HCT116 (cell line): Measurements from ENCODE around the gene PDE2A. TPM values are rescaled to one million over a fixed set of nuclear protein-coding genes. Genes with fewer than 3 reads are reported as not detected.

ENCODE experiments used
- ATAC-seq: fragments of 200-7000 bp; cut with Tn5 transposase; 2 replicates; pipeline ENCODE4 v1.9.1; 2020; ENCODE audit warnings: mild to moderate bottlenecking, moderate library complexity
- BruUV-seq: library from RNA; stranded (reverse); fragments of 400-500 nt; replicated peaks from 2 replicates; lab custom pipeline; 2021; lab: Mats Ljungman, UMichigan
- CTCF ChIA-PET: fragments of 300-600 bp; sonication (Branson Sonifier 250); formaldehyde crosslinking; loops from one replicate; lab custom pipeline; 2021; ENCODE audit warnings: antibody characterized with exemption; lab: Charles Lee
- POLR2A ChIA-PET: fragments of 300-600, 350-600 bp; sonication (Branson Sonifier 250); formaldehyde crosslinking; loops from one replicate; lab custom pipeline; 2021; ENCODE audit warnings: antibody characterized with exemption; lab: Charles Lee
- RAD21 ChIA-PET, 2 experiments: fragments of 300-600 bp; sonication (Branson Sonifier 250); formaldehyde crosslinking; loops; one replicate each; lab custom pipeline; 2023; ENCODE audit warnings: low total read pairs in 2 of 2; ENCODE audit not compliant: uncharacterized antibody in 2 of 2, unreplicated experiment in 2 of 2, low non-redundant PET in 1 of 2; lab: Charles Lee
- DNase-seq: peaks from one replicate; pipeline ENCODE4 v3.0.0-alpha.2; 2010; ENCODE audit warnings: low read depth, low spot score
- H2AFZ ChIP-seq: fragments of 200-600 bp; shearing (Covaris generic), sonication (generic); 2 replicates; pipeline ENCODE4 v1.6.1; 2017; ENCODE audit warnings: low read depth, mixed run types, mixed read lengths, antibody characterized with exemption, low read length; ENCODE audit not compliant: poor library complexity, severe bottlenecking
- H3K27ac ChIP-seq: 2 replicates; pipeline ENCODE4 v1.5.1; 2012; ENCODE audit warnings: low read depth, low read length
- H3K27me3 ChIP-seq: fragments of 200-600 bp; sonication (generic); 2 replicates; pipeline ENCODE4 v1.6.1; 2016; ENCODE audit warnings: mixed run types, low read length, mixed read lengths; ENCODE audit not compliant: insufficient read depth
- H3K36me3 ChIP-seq, 2 experiments: fragments of 200-500 bp in 1 of 2; fragments of 200-600 bp in 1 of 2; sonication (Bioruptor generic) in 1 of 2; sonication (generic) in 1 of 2; 2 replicates each; pipeline versions ENCODE4 v1.5.1 to v1.6.1; 2014 to 2016; ENCODE audit warnings: low read length in 2 of 2, inconsistent platforms in 1 of 2, mixed read lengths in 1 of 2, mixed run types in 1 of 2; ENCODE audit not compliant: insufficient read depth in 2 of 2, control insufficient read depth in 1 of 2
- H3K4me1 ChIP-seq, 2 experiments: fragments of 200-600 bp in 1 of 2; sonication (generic) in 1 of 2; 2 replicates each; pipeline versions ENCODE4 v1.5.1 to v1.6.1; 2012 to 2017; ENCODE audit warnings: low read length in 2 of 2, inconsistent platforms in 1 of 2, mild to moderate bottlenecking in 1 of 2, mixed read lengths in 1 of 2, mixed run types in 1 of 2, moderate library complexity in 1 of 2; ENCODE audit not compliant: insufficient read depth in 2 of 2, control insufficient read depth in 1 of 2
- H3K4me2 ChIP-seq: fragments of 200-600 bp; sonication (generic); 2 replicates; pipeline ENCODE4 v1.6.1; 2017; ENCODE audit warnings: mixed run types, low read length, mixed read lengths
- H3K4me3 ChIP-seq, 2 experiments: fragments of 200-600 bp in 1 of 2; sonication (generic) in 1 of 2; replicated peaks in 1 of 2; 2 replicates each; pipeline ENCODE4 v1.5.1; 2011 to 2016; ENCODE audit warnings: low read length in 2 of 2, control low read depth in 1 of 2, low read depth in 1 of 2, mild to moderate bottlenecking in 1 of 2, mixed read lengths in 1 of 2, mixed run types in 1 of 2
- H3K79me2 ChIP-seq: fragments of 200-600 bp; sonication (generic); 2 replicates; pipeline ENCODE4 v1.6.1; 2017; ENCODE audit warnings: mild to moderate bottlenecking, mixed run types, low read length, moderate library complexity, mixed read lengths; ENCODE audit not compliant: insufficient read depth
- H3K9ac ChIP-seq: fragments of 200-600 bp; sonication (generic); 2 replicates; pipeline ENCODE4 v1.6.1; 2016; ENCODE audit warnings: low read length, mixed read lengths
- H3K9me2 ChIP-seq: fragments of 200-600 bp; sonication (generic), shearing (Covaris generic); 2 replicates; pipeline ENCODE4 v1.6.1; 2017; ENCODE audit warnings: mixed run types, mild to moderate bottlenecking, moderate library complexity; ENCODE audit not compliant: insufficient read depth
- H3K9me3 ChIP-seq, 2 experiments: fragments of 200-500 bp in 1 of 2; fragments of 200-600 bp in 1 of 2; sonication (Bioruptor generic) in 1 of 2; sonication (generic) in 1 of 2; 2 replicates each; pipeline ENCODE4 v1.6.1; 2014 to 2017; ENCODE audit warnings: low read length in 2 of 2, mixed read lengths in 2 of 2, inconsistent platforms in 1 of 2, low read depth in 1 of 2, mild to moderate bottlenecking in 1 of 2, mixed run types in 1 of 2, moderate library complexity in 1 of 2; ENCODE audit not compliant: control insufficient read depth in 1 of 2, insufficient read depth in 1 of 2
- H4K20me1 ChIP-seq: fragments of 200-600 bp; sonication (generic), shearing (Covaris generic); 2 replicates; pipeline ENCODE4 v1.6.1; 2017; ENCODE audit warnings: mixed run types, mild to moderate bottlenecking, moderate library complexity; ENCODE audit not compliant: insufficient read depth
- ATF3 ChIP-seq: IDR thresholded peaks from 2 replicates; pipeline ENCODE4 v1.6.1; 2012
- CBX3 ChIP-seq: IDR thresholded peaks from 2 replicates; pipeline ENCODE4 v1.6.1; 2012; ENCODE audit warnings: low read depth
- CEBPB ChIP-seq: IDR thresholded peaks from 2 replicates; pipeline ENCODE4 v1.6.1; 2012; ENCODE audit warnings: low read depth
- CTCF ChIP-seq, 3 experiments: fragments of 200-600 bp in 1 of 3; sonication (generic) in 1 of 3; IDR thresholded peaks in 2 of 3; conservative IDR thresholded peaks in 1 of 3; 2 replicates each; pipeline ENCODE4 v1.5.1; 2012 to 2017; ENCODE audit warnings: low read depth in 2 of 3, low read length in 2 of 3, antibody characterized with exemption in 1 of 3, borderline replicate concordance in 1 of 3, control low read depth in 1 of 3, mild to moderate bottlenecking in 1 of 3, mixed read lengths in 1 of 3, mixed run types in 1 of 3, moderate library complexity in 1 of 3; ENCODE audit not compliant: insufficient read depth in 1 of 3
- EZH2 ChIP-seq: fragments of 200-600 bp; sonication (generic); IDR thresholded peaks from 2 replicates; pipeline ENCODE4 v1.6.1; 2017; ENCODE audit warnings: antibody characterized with exemption, mixed run types
- EZH2phosphoT487 ChIP-seq: fragments of 200-600 bp; IDR thresholded peaks from 2 replicates; pipeline ENCODE4 v1.6.1; 2018; ENCODE audit warnings: antibody characterized with exemption, borderline replicate concordance
- FOSL1 ChIP-seq: IDR thresholded peaks from 2 replicates; pipeline ENCODE4 v1.6.1; 2012; ENCODE audit warnings: low read depth
- JUND ChIP-seq: IDR thresholded peaks from 2 replicates; pipeline ENCODE4 v1.6.1; 2012
- MAX ChIP-seq: IDR thresholded peaks from 2 replicates; pipeline ENCODE4 v1.6.1; 2012
- POLR2A ChIP-seq: IDR thresholded peaks from 2 replicates; pipeline ENCODE4 v1.7.0; 2011; ENCODE audit warnings: borderline replicate concordance; ENCODE audit not compliant: insufficient read depth, insufficient read length; ENCODE audit errors: extremely low read depth
- POLR2AphosphoS5 ChIP-seq: IDR thresholded peaks from 2 replicates; pipeline ENCODE4 v1.6.1; 2011; ENCODE audit warnings: mild to moderate bottlenecking, low read depth, low read length, moderate library complexity
- RAD21 ChIP-seq: IDR thresholded peaks from 2 replicates; pipeline ENCODE4 v1.6.1; 2012; ENCODE audit warnings: low read depth, mild to moderate bottlenecking
- SP1 ChIP-seq: IDR thresholded peaks from 2 replicates; pipeline ENCODE4 v1.6.1; 2012; ENCODE audit warnings: low read depth
- SRF ChIP-seq: IDR thresholded peaks from 2 replicates; pipeline ENCODE4 v1.6.1; 2012; ENCODE audit warnings: low read depth
- TCF7L2 ChIP-seq: IDR thresholded peaks from 2 replicates; pipeline ENCODE4 v1.7.0; 2011; ENCODE audit warnings: borderline replicate concordance, inconsistent platforms; ENCODE audit not compliant: insufficient read depth, insufficient read length; ENCODE audit errors: extremely low read depth
- ZFX ChIP-seq: fragments of 450-650 bp; IDR thresholded peaks from 2 replicates; pipeline ENCODE4 v1.6.1; 2017
- intact Hi-C: fragments of 100-400 bp; cut with micrococcal nuclease; formaldehyde crosslinking; loops from 2 replicates; pipeline ENCODE4 v1.10.0; 2022
- total RNA-seq: library from RNA; stranded (reverse); gene quantifications from one replicate; pipeline ENCODE4 v1.2.1, GENCODE V29; 2021; ENCODE audit not compliant: unreplicated experiment
- TF ChIP-seq, protein P1 (sequence below): IDR thresholded peaks from 2 replicates; pipeline ENCODE4 v1.6.1; 2012; ENCODE audit warnings: low read depth

The PDE2A gene
- total RNA-seq, 1 experiment from 2014 or later, result 7.6 TPM

DNA sequence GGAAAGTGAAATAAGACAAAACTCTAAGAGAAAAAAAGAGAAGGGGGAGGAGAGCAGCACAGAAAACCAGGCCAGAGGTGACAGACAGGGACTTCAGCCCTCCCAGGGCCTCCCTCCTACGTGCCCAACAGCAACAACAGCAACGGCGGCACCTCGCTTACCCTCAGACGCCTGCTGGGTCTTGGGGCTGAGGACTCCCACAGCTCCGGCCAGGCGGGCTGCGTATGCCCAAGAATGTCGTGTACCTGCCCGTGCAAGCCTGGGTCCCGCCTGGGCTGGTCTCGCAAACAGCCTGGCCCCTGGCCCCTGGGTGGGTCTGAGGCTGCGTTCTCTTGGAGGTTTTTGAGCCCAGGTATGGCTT lies 47.4 kb upstream of the PDE2A start (continued):
- TF ChIP-seq, protein P1, sequence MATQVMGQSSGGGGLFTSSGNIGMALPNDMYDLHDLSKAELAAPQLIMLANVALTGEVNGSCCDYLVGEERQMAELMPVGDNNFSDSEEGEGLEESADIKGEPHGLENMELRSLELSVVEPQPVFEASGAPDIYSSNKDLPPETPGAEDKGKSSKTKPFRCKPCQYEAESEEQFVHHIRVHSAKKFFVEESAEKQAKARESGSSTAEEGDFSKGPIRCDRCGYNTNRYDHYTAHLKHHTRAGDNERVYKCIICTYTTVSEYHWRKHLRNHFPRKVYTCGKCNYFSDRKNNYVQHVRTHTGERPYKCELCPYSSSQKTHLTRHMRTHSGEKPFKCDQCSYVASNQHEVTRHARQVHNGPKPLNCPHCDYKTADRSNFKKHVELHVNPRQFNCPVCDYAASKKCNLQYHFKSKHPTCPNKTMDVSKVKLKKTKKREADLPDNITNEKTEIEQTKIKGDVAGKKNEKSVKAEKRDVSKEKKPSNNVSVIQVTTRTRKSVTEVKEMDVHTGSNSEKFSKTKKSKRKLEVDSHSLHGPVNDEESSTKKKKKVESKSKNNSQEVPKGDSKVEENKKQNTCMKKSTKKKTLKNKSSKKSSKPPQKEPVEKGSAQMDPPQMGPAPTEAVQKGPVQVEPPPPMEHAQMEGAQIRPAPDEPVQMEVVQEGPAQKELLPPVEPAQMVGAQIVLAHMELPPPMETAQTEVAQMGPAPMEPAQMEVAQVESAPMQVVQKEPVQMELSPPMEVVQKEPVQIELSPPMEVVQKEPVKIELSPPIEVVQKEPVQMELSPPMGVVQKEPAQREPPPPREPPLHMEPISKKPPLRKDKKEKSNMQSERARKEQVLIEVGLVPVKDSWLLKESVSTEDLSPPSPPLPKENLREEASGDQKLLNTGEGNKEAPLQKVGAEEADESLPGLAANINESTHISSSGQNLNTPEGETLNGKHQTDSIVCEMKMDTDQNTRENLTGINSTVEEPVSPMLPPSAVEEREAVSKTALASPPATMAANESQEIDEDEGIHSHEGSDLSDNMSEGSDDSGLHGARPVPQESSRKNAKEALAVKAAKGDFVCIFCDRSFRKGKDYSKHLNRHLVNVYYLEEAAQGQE, result no peak
- TF ChIP-seq CEBPB, result no peak

- intact Hi-C loops, result no loop called here
- ChIA-PET RAD21 (no interaction called here), POLR2A (interaction anchor here (1.7 kb wide), 1 partner anchor 29 kb away, joined by 3 read pairs; no protein-coding TSS in a partner anchor), CTCF (no interaction called here)
- H2AFZ ChIP-seq, result no peak overlapping the region
- no TSS peak for BruUV-seq
- H3K4me2 ChIP-seq, result peak overlapping the region; percentile 94
- no peaks in the 10 kb centered on the region; a peak in 1 of 4 replicates for H3K36me3 ChIP-seq
- no peaks in the 10 kb centered on the region for H3K9me3 ChIP-seq
- peak overlapping the region; percentile 71 for H3K27ac ChIP-seq
- peaks cover 8 to 21% of the 10 kb centered on the region in 2 experiments for H3K4me1 ChIP-seq
- H3K9ac ChIP-seq, result peak overlapping the region; percentile 69
- DNase-seq (no peak), ATAC-seq (no peak)
- peak overlapping the region; percentile 57 to 64 for H3K4me3 ChIP-seq
- no peaks in the 10 kb centered on the region for H3K27me3 ChIP-seq
- no peaks in the 10 kb centered on the region for H4K20me1 ChIP-seq
- no peaks in the 10 kb centered on the region for H3K9me2 ChIP-seq
- peaks cover 25% of the 10 kb centered on the region for H3K79me2 ChIP-seq
- no peak for TF ChIP-seq SP1
- TF ChIP-seq ATF3, result no peak
- TF ChIP-seq ZFX, result no peak
- TF ChIP-seq, protein P1, result no peak
- no peak for TF ChIP-seq CEBPB
- TF ChIP-seq SRF, result no peak
- no peak for TF ChIP-seq TCF7L2
- TF ChIP-seq JUND, result no peak
- TF ChIP-seq CBX3, result no peak
- TF ChIP-seq MAX, result no peak
- no peak for TF ChIP-seq EZH2
- no peak for TF ChIP-seq POLR2AphosphoS5
- no peak for TF ChIP-seq FOSL1
- no peak for TF ChIP-seq EZH2phosphoT487
- TF ChIP-seq POLR2A, result no peak
- no peak for TF ChIP-seq CTCF (IDR thresholded peaks at IDR 0.05 in 2 of 3, conservative IDR thresholded peaks at IDR 0.05 in 1 of 3; ENCODE audit: borderline replicate concordance in 1 of 3, insufficient read depth in 1 of 3, low read depth in 2 of 3, low read length in 2 of 3)
- TF ChIP-seq RAD21, result no peak
Observed at GRCh38 chr11:72721276-72721675, 47.1 kb upstream of the PDE2A start.
